Measurements from ENCODE around the gene PTPRM.

PTPRM gene

DNA sequence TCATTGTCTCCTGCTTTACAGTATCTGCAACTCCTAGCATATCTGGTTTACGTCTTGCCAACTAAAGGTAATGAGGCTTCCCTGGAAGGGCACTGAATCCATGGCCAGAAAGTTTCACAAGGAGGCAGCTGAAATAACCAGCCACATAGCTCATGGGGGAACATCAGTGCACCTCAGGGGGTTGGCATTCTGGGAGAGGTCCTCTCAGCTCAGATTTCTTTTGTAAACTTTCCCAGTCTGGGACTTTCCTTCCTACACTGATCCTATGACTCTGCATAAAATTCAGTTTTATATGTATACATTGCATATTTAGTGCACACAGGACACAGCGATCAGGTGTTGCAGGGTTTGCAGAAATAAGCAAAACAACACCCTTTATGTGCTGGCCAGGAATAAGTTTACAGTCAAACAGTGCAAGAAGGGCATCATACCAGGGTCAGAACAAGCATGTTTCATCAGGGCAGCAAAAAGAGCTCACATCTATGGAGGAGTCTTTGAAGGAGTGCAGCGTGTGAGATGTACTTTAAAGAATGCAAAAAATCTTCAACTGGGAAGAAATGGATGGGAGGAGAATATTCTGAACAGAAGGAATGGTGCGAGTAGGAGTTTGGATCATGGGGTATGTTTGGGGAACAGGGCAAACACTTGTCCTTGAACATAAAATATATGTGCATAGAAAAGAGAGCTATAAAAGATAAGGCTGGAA is 801.5 kb downstream of the PTPRM start:
- no peak for DNase-seq (ENCODE audit: extremely low spot score)
- CTCF ChIA-PET: interaction anchor here (1.1 to 3.0 kb wide), 2 partner anchors 8 to 26 kb away, joined by 3 to 11 read pairs; no protein-coding TSS in a partner anchor
- POLR2A ChIA-PET: no interaction called here
- TF ChIP-seq, protein P1, sequence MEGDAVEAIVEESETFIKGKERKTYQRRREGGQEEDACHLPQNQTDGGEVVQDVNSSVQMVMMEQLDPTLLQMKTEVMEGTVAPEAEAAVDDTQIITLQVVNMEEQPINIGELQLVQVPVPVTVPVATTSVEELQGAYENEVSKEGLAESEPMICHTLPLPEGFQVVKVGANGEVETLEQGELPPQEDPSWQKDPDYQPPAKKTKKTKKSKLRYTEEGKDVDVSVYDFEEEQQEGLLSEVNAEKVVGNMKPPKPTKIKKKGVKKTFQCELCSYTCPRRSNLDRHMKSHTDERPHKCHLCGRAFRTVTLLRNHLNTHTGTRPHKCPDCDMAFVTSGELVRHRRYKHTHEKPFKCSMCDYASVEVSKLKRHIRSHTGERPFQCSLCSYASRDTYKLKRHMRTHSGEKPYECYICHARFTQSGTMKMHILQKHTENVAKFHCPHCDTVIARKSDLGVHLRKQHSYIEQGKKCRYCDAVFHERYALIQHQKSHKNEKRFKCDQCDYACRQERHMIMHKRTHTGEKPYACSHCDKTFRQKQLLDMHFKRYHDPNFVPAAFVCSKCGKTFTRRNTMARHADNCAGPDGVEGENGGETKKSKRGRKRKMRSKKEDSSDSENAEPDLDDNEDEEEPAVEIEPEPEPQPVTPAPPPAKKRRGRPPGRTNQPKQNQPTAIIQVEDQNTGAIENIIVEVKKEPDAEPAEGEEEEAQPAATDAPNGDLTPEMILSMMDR (IDR thresholded peaks at IDR 0.05; ENCODE audit: control extremely low read depth, extremely low read depth, low read depth, missing control alignments): no peak

- no peak for DNase-seq (ENCODE audit: extremely low spot score)
- TF ChIP-seq, protein P1 (IDR thresholded peaks at IDR 0.05; ENCODE audit: control extremely low read depth, extremely low read depth, low read depth, missing control alignments): no peak
- CTCF ChIA-PET: no interaction called here
- POLR2A ChIA-PET: no interaction called here
Measured at GRCh38 chr18:8373486-8373885, 806.4 kb downstream of the PTPRM start.

GRCh38 chr18:8374676-8375075 is 807.6 kb downstream of the PTPRM start:
- no peak for DNase-seq (ENCODE audit: extremely low spot score)
- TF ChIP-seq, protein P1 (IDR thresholded peaks at IDR 0.05; ENCODE audit: control extremely low read depth, extremely low read depth, low read depth, missing control alignments): no peak
- CTCF ChIA-PET: interaction anchor here (0.8 to 1.2 kb wide), 3 partner anchors 11 to 14 kb away, joined by 3 read pairs; no protein-coding TSS in a partner anchor
- POLR2A ChIA-PET: no interaction called here

- ChIA-PET POLR2A (no interaction called here), CTCF (interaction anchor here (0.7 to 2.5 kb wide), 3 partner anchors 11 to 14 kb away, joined by 3 to 8 read pairs (median 3); no protein-coding TSS in a partner anchor)
- DNase-seq (ENCODE audit: extremely low spot score): no peak
- TF ChIP-seq, protein P1 (IDR thresholded peaks at IDR 0.05; ENCODE audit: control extremely low read depth, extremely low read depth, low read depth, missing control alignments): no peak
Measured at GRCh38 chr18:8375249-8375648, 808.1 kb downstream of the PTPRM start.

- ChIA-PET CTCF (interaction anchor here (2.5 kb wide), 1 partner anchor 13 kb away, joined by 8 read pairs; no protein-coding TSS in a partner anchor), POLR2A (no interaction called here)
- TF ChIP-seq, protein P1 (IDR thresholded peaks at IDR 0.05; ENCODE audit: control extremely low read depth, extremely low read depth, low read depth, missing control alignments): no peak
- DNase-seq (ENCODE audit: extremely low spot score): no peak
Measured at GRCh38 chr18:8376113-8376512, 809.0 kb downstream of the PTPRM start.

DNA sequence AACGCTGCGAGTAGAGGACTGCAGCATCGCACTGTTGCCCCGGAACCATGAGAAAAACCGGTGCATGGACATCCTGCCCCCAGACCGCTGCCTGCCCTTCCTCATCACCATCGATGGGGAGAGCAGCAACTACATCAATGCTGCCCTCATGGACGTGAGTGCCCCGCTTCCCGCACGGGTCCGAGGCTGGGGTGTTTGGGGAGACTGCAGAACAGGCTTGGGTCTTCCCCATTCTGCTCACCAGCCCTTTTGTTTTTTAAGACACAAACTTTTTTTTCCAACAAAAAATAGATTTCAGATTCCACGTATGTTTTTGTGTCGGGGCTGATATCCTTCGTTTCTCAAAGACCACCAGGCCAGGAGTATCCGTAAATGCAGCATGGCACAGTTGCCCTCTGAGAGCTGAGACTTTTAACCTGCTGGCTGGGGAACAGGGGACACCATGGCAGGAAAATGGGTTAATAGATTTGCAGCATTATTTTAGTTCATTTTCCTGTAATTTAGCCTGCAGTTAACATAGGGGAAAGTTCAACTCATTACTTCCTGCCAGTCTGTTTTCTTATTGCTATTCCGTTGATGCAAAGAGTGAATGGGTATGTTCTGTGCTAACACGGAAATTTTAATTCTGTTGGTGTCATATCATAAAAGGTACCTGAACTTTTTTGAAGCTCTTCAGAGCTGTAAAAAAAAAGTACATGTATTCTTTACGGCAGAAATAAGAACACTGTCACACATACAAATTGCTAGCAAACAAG is 812.2 kb downstream of the PTPRM start:
- TF ChIP-seq, protein P1 (IDR thresholded peaks at IDR 0.05; ENCODE audit: control extremely low read depth, extremely low read depth, low read depth, missing control alignments): no peak
- POLR2A ChIA-PET: no interaction called here
- CTCF ChIA-PET: no interaction called here
- no peak for DNase-seq (ENCODE audit: extremely low spot score)
